SKM-1 treated with dmso at 0.1 percent for 144 hours (cell line): ENCODE data around the gene MORN1.

Experiments used
- DNase-seq: peaks from one replicate; lab custom pipeline; 2025; ENCODE audit not compliant: unreplicated experiment; lab: John Stamatoyannopoulos, UW

The MORN1 gene

DNA sequence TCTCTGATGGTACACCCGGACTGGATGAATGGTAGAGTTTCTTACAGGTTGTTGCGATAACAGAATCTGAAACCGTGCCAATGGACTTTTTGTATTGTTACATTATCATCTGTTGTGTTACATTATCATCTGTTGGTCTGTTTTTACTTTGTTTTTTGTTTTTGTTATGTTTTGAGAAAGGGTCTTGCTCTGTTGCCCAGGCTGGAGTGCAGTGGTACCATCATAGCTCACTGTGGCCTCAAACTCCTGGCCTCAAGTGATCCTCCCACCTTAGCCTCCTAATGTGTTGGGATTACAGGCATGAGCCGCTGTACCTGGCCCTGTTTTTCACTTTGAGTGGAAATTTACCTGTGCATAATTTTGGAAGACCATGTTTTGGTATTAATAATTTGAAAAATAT is 31.2 kb upstream of the MORN1 start:
- DNase-seq: no peak

DNA sequence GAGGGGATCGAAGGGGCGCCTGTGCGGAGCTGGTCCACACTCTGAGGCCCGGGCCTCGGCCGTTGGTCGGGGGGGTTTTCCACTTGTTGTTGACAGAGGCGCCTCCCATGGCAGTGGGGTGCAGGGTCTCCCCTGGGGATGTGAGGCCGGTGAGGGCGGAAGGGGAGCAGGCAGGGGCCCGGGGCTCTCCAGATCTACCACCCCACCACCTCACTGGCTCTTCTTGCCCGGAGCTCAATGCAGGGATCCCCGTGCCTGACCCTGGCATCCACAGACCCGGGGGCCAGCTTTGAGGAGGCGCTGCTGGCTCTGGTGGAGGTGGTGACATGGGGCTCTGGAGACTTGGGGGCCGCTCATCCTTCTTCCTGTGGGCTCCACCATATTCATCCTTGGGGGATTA is 28.1 kb upstream of the MORN1 start:
- no peak for DNase-seq

DNA sequence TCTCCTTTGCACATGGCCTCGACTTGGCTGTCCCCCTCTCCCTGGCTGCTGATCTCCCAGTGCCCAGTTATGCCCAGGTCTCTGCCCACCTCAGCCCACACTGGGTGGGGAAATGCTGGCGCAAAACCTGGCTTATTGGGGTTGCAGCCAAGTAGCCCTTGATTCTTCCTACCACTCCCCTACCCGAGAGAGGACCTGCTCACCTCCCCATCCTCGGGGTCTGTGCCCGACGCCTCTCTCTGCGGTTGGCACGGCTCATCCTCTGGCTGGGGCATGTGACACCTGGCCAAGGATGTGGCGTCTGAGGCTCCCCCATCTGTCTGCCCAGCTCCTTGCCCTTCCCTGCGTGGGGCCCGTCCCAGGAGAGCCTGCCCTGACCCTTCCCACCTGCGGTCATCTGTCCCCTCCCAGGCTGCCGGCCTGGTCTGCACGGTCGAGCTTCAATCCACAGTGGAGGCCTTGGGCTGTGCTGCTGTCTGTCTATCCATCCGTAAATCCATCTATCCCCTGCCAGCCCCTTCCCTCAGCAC is 27.5 kb upstream of the MORN1 start:
- DNase-seq: no peak

DNA sequence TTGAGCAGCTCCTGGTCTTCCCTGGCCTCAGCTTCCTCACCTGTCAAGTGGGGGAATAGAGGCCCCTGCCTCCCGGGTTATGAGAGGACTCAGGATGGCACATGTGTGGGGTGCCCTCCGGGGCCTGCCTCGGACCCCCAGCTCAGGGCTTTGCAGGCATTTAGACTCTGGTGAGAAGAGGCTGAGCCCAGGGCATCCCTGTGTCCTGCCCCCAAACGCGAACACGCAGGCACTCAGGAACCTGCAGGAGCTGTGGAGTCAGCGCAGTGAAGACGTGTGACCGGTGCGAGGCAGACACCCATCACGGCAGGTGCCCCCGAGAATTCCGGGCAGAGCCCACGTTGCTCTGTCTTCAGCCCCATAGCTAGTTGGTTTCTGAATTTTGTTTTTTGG is 26.5 kb upstream of the MORN1 start:
- DNase-seq: no peak

DNA sequence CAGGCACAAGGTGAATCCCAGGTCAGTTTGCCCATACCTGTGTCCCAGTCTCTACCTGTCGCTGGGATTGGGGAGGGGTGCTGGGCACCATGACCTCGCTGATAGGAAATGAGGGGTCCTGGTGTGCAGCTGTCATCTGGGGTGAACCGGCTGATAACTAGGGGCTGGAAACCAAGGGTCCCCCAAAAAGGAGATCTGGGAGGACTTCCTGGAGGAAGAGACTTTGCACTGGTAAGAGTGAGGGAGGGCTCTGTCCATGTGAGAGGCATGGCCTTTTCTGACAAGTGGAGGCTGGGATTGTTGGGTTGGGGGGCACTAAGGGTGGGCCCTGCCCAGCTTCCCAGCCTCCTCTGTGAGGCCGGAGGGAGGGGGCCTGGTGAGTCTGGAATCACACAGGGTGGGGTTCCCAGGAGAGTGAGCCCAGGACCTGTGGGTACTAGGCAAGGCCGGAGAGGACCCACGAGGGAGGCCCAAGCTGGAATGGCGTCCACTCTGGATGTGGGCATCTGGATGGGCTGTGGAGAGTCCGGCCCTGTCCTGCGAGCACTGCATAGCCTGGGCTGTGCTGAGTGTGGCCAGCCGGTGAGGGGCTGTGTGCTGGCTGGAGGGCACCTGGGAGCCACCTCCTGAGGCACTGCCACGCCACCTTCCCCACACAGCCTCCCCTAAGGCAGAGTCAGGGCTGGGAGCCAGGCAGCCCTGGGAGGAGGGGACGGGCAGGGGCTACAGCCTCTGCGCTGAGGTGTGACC is 25.9 kb upstream of the MORN1 start:
- no peak for DNase-seq

- DNase-seq: no peak
These were observed 25.0 kb upstream of the MORN1 start for GRCh38 chr1:2416403-2416802.

GRCh38 chr1:2415801-2416208 is 24.5 kb upstream of the MORN1 start:
- DNase-seq: no peak

- DNase-seq: no peak
These were observed 24.0 kb upstream of the MORN1 start for GRCh38 chr1:2415337-2415736.

DNA sequence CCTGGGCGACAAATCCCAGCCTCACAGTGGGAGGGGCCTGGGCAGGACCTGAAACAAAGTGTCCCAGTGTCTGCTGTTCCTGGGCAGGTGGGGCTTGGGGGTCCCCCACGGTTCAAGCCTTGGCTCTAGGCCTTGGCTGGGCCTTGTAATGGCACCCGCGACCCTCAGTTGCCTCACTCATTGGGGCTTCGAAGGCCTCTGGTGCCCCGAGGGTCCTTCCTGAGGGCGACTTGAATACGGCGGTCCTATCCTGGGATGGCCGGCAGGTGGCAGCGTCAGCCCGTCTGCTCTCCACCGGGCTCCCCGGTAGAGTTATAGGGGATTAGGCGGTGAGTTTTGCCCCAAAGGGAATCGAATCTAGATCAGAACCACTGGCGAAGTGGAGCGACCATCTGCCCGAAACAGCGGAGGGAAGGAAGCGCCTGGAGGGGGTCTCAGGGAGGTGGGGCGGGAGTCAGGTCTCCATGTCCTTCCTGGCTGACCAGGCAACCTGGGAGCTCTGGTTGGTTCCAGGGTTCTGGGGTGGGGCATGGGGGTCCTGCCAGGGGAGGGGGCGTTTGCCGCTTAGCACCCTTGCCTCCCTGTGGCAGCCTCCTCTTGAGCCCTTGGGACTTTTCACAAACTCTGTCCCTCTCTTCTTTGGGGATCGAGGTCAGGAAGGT is 23.1 kb upstream of the MORN1 start:
- DNase-seq: peak; percentile 42

- no peak for DNase-seq
These were observed 22.3 kb upstream of the MORN1 start for GRCh38 chr1:2413495-2414296.

DNA sequence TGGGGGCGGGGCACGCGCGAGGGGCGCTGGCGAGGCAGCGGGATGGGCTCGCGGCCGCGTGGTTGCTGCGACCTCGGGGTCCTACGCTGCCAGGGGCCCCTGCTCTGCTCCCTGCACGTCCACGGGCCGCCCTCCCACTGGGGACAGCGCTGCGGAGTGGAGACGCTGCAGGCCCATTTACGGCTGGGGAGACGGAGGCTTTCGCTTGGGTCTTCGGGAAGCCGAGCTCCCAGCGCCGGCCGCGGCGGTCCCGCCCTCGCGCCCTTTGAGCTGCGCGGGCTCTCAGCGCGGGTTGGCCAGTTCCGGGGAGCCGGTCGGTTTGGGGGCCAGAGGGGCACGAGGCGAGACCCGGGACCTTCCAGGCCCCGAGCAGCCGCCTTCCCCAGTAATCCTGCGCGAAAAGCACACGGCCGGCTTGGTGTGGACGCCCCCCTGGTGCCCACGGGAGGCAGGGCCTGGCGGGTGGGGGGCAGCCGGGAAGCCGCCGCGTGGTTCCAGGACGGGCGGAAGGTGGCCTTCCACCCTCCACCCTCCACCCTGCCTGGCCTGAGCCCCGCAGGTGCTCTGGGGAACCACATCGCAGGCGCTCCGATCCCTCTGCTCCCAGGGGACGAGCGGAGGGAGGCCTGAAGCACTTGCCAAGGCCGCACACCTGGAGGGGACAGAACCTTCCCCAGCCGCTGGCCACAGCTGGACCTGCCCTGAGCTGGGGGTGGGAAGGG is 21.6 kb upstream of the MORN1 start:
- peak; percentile 57 for DNase-seq

GRCh38 chr1:2412395-2412772 is 21.0 kb upstream of the MORN1 start, which contains the start of gene PEX10:
TSS of gene PEX10 (minus strand) at chr1:2412564. CDS start at chr1:2412502, 62 bp downstream.
- peak; percentile 93 for DNase-seq

GRCh38 chr1:2411801-2412394 is 20.5 kb upstream of the MORN1 start:
- DNase-seq: no peak

GRCh38 chr1:2409745-2410144 is 18.4 kb upstream of the MORN1 start:
- DNase-seq: no peak

GRCh38 chr1:2408859-2409276 is 17.5 kb upstream of the MORN1 start:
- no peak for DNase-seq

GRCh38 chr1:2408456-2408855 is 17.1 kb upstream of the MORN1 start:
- no peak for DNase-seq

DNA sequence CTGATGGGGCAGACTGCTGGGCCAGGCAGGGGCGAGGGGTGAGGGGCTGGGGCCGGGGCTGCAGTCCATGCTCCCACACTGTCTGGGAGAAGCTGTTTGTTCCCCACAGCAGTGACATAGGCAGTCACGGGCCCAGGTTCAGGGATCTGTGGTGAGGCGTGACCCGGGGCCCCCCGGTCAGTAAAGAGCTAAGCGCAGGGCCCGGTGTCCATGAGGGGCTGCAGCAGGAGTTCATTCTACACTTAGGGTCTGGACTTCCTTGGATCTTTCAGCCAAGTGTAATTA is 16.6 kb upstream of the MORN1 start:
- DNase-seq: no peak

DNA sequence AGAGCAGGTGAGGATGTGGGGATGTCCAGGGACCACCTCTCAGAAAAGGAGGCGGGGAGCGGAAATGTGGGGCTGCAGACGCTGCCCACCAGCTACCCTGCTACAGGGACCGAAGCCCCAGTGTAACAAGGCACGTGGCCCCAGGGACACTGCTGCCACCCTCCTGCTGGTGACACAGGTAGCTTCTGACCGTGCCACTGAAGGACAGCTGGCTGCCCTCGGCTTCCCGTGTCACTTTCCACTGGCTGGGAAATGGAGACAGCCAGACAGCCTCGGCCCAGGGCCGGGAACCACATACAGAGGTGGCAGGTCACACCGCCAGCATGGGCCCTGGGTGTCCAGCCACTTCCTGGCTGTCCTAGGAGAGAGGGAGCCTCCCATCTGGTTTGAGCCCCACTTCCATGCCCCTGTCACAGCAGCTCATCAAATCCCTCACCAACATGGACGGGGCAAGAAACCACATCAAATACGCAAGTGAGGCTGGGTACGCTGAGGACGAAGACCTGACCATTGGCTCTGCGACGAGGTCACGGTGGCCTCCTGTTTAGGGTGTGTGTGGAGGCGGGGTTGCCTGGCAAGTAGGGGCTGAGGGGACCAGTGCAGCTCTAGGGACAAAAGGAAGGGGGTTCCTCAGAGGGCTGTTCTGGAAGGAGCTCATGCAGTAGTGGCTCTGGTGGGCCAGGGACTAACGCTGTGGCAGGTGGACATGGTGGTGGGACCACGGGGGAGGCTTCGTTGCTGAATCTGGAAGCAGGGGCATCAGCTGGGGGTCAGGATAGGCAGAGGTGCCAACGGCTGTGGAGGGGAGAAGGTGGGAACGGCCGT is 16.0 kb upstream of the MORN1 start:
- no peak for DNase-seq

GRCh38 chr1:2406451-2407041 is 15.2 kb upstream of the MORN1 start:
- no peak for DNase-seq
